Jurkat, Clone E6-1 (cell line): ENCODE results near the gene SGO2.
"Not testable (repeated sequence)": the region's sequence is repeated elsewhere in the genome, so short reads cannot be mapped to it uniquely, and the experiment has no call there.

Experiments
- DNase-seq: peaks from one replicate; pipeline ENCODE4 v3.0.0-alpha.2; 2011; ENCODE audit warnings: low read depth, low spot score
- H3K4me3 ChIP-seq: 2 replicates; pipeline ENCODE4 v1.5.1; 2011; ENCODE audit warnings: mild to moderate bottlenecking, low read length, control low read depth, moderate library complexity

Gene SGO2

DNA sequence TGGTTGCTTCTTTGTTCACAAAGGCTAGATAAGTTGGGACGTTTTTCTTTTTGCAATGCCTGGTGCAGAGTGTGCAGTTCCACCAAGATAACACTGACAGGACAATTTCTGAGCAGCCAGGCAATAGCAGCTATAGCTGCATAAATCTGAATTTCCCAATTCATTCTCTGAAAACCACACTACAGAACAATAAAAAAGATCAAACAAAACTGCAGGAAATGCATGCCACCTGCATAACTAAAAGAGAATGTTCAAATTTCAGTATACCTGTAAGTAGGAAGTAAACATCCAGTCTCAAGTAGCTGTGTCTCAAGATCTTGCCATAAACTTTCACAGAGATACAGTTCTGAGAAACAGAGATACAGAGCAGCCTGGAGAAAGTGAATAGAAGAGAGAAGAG is 10.9 kb upstream of the SGO2 start:
- DNase-seq: peak; percentile 60
- H3K4me3 ChIP-seq: no peak overlapping the region

- no peak overlapping the region for H3K4me3 ChIP-seq
- no peak for DNase-seq
These were observed 2.8 kb upstream of the SGO2 start for GRCh38 chr2:200523158-200523557.

DNA sequence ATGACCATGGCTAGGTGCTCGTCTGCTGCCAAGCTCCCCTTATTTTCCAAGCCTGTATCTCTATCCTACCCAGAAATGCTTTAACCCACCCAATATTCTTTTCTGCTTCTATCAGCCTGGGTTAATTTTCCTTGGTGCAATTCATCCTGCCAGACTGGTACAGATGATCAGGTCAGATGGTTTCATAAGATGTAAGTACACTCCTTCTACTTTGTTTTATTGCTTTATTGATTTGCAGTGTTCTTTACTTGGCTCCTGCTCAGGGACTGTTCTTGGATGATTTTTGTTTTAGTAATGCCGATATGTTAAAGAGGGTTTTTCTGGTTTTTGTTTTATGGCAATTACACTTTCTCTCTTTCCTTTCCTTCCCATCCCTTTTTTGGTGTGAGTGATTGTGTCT is 2.4 kb upstream of the SGO2 start:
- DNase-seq: no peak
- H3K4me3 ChIP-seq: no peak overlapping the region

DNA sequence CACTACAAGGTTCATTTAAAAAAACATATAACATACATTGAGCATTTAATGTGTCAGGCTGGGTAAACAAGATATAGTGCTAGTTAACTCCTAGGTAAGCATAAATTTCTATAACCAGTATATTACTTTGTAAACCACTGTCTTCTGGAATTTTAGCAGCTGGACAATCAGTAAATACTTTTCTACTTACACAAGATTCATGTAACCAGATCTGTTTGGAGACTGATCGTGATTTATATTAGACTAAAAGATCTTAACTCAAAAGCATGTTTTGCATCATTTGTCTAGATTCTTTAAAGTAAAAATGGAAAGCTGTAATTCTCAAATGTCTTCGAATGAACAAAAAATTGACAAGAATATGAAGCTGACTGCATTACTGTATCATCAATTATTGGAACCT is 941 bp upstream of the SGO2 start:
- H3K4me3 ChIP-seq: no peak overlapping the region

GRCh38 chr2:200525551-200525881 is 491 bp upstream of the SGO2 start:
- no peak for DNase-seq
- peak overlapping the region; percentile 91 for H3K4me3 ChIP-seq

More for the DNA sequence above, 941 bp upstream of the SGO2 start:
- no peak for DNase-seq

- no peak overlapping the region for H3K4me3 ChIP-seq
- no peak for DNase-seq
These were observed 2.2 kb downstream of the SGO2 start for GRCh38 chr2:200528228-200528627.

DNA sequence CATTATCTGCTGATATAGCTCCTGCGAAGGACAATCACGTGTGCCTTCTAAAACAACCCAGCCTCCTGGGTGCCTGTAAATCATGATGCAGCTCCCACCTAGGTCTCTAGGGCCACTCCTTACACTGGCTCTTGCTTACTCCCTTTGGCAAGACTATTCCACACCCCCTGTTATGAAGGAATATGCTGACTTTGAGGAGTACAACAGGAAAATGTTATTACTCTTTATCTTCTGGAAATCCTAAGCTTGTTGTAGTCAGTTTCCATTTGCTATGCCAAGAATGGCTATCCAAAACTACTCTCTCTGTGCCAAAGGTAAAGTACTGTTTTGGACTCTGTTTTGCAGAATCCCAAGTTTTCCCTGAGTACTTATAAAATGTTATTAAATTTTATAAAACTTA is 7.7 kb downstream of the SGO2 start:
- DNase-seq: no peak
- H3K4me3 ChIP-seq: no peak overlapping the region

DNA sequence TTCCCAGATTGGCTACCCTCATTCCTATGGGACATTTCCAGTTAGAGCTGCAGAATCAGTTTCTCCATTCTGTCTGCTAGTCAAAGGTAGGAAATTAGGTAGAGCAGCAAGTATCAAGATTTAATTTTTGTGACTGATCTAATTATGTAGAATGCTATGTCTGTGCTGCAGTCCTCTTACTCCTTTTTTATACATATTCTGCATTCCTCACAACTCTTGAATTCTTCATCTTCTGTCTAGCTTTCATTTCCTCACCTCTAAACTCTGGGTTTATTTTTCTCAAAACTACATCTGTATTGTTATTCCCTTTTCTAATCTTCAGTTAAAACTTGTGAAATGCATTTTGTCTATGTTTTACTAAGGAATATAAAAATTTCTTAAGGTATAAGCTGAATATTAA is 8.6 kb downstream of the SGO2 start:
- no peak overlapping the region for H3K4me3 ChIP-seq
- DNase-seq: no peak

- H3K4me3 ChIP-seq: no peak overlapping the region
- DNase-seq: no peak
These were observed 12.1 kb downstream of the SGO2 start for GRCh38 chr2:200538139-200538538.

DNA sequence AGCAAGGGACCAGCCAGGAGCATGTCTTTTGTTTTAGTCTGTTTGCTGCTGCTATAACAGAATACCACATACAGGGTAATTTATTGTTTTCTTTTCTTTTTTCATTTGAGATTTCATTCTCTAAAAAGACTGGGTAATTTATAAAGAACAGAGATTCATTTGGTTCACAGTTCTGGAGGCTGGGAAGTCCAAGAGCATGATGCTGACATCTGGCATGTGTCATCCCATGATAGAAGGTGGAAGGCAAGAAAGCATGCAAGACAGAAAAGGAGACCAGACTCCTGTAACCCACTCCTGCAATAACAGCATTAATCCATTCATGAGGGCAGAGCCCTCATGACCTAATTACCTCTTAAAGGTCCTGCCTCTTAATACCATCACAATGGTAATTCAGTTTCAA is 14.8 kb downstream of the SGO2 start:
- no peak overlapping the region for H3K4me3 ChIP-seq
- DNase-seq: no peak

DNA sequence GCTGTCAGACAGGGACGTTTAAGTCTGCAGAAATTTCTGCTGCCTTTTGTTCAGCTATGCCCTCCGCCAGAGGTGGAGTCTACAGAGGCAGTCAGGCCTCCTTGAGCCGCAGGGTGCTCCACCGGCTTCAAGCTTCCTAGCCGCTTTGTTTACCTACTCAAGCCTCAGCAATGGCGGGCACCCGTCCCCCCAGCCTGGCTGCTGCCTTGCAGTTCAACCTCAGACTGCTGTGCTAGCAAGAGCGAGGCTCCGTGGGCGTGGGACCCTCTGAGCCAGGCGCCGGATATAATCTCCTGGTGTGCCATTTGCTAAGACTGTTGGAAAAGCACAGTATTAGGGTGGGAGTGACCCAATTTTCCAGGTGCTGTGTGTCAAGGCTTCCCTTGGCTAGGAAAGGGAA is 40.6 kb downstream of the SGO2 start:
- DNase-seq, H3K4me3 ChIP-seq: not testable (repeated sequence)

GRCh38 chr2:200567932-200568331 is 41.9 kb downstream of the SGO2 start:
- DNase-seq: no peak
- H3K4me3 ChIP-seq: no peak overlapping the region

DNA sequence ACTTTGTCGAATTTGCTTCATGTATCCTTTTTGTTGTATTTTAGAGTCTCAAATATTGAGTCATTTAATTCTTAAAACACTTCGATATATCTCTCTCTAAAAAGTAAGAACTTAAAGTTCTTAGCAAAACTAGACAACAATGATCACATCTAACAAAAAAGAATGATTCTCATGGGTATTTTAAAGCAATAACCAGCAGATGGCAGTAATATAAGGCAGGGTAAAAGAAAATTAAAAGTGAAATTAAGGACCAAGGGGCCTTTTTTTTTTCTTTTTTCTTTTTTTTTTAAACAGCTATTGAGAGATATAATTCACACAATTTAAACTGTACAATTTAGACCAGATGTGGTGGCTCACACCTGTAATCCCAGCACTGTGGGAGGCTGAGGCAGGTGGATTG is 50.0 kb downstream of the SGO2 start:
- no peak overlapping the region for H3K4me3 ChIP-seq
- peak; percentile 23 for DNase-seq

DNA sequence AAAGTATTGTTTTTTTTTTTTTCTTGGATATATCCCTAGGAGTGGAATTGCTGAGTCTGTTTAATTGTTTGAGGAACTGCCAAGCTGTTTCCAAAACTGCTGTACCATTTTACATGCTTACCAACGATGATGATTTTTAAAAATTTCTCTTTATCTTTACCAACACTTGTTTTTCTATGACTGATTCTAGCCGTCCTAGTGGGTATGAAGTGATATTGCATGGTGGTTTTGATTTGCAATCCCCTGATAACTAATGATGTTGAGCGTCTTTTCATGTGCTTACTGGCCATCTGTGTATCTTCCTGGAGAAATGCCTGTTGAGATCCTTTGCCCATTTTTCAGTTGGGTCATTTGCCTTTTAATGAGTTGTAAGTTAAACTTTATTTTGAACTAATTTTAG is 51.0 kb downstream of the SGO2 start:
- DNase-seq: no peak

GRCh38 chr2:200578778-200579177 is 52.8 kb downstream of the SGO2 start:
- DNase-seq: peak; percentile 31
- H3K4me3 ChIP-seq: no peak overlapping the region

More for the DNA sequence above, 51.0 kb downstream of the SGO2 start:
- H3K4me3 ChIP-seq: no peak overlapping the region

- DNase-seq: no peak
- no peak overlapping the region for H3K4me3 ChIP-seq
These were observed 58.6 kb downstream of the SGO2 start for GRCh38 chr2:200584639-200585038.

GRCh38 chr2:200585340-200585729 is 59.3 kb downstream of the SGO2 start:
- no peak overlapping the region for H3K4me3 ChIP-seq
- DNase-seq: no peak

GRCh38 chr2:200585730-200586643 is 60.0 kb downstream of the SGO2 start, which contains the start of gene AOX1:
TSS of gene AOX1 (plus strand) at chr2:200586014. CDS start at chr2:200586109, 95 bp downstream.
- DNase-seq: no peak
- no peak within 1 kb of the TSS for H3K4me3 ChIP-seq

DNA sequence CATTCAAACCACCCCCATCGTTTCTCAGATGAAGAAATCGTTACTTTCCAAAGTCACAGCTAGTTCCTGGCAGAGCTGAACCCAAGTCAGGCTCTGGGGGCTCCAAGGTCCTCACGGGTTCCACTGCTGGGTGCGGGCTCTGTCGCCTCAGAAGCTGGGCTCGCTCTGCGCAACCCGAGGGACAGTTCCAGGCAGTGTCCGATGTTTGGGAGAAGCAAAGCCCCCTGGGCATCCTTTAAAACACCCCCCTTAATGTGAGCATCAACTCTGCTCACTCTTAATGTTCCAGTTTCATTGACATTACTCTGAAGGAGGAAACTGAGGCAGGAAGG is 60.6 kb downstream of the SGO2 start:
- no peak overlapping the region for H3K4me3 ChIP-seq
- no peak for DNase-seq

DNA sequence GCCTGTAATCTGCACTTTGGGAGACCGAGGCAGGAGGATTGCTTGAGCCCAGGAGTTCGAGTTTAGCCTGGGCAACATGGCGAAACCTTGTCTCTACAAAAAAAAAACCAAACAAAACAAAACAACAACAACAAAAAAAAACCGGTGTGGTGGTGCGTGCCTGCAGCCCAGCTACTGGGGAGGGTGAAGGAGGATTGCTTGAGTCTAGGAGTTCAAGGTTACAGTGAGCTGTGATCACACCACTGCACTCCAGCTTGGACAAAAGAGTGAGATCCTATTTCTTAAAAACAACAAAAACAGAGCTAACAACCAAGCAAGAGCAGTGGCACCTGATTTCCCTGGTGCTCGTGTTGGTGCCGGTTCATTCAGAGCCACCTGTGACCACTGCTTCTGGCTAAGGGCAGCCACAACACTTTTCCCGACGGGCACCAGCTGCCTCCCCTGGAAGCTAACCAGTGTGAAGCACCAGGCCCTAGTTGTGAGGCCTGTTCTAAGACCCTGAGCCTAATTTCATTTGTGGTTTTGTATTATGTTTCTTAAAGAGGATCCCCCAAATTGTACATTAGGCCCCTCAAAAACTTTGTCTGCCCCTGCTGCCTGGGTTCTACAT is 61.1 kb downstream of the SGO2 start:
- no peak for DNase-seq
- no peak overlapping the region for H3K4me3 ChIP-seq
